ENCODE data around the gene RAPGEF4. TPM values are rescaled to one million over a fixed set of nuclear protein-coding genes. Genes with fewer than 3 reads are reported as not detected.

Gene RAPGEF4
- total RNA-seq, 1 experiment from 2014 or later = 1.4 TPM

- no peak overlapping the region for H3K27ac ChIP-seq (ENCODE audit: insufficient read length, low read depth, low read length)
- no peaks in the 10 kb centered on the region for H3K23me2 ChIP-seq (ENCODE audit: insufficient read length, low read depth, low read length, poor library complexity, severe bottlenecking)
- H3K36me3 Mint-ChIP-seq (ENCODE audit: insufficient read depth in 1 of 3, low read depth in 3 of 3) = peaks cover 0 to 4% (median 0%) of the 10 kb centered on the region in 3 experiments; a peak in 1 of 7 replicates
- no peaks in the 10 kb centered on the region for H3K4me1 ChIP-seq (ENCODE audit: insufficient read depth, low read length)
- TF ChIP-seq CTCF (conservative IDR thresholded peaks at IDR 0.05) = no peak
- no peak overlapping the region for H2BK12ac ChIP-seq (ENCODE audit: insufficient read length, low read depth, low read length)
- H3K4ac ChIP-seq (ENCODE audit: low read depth, low read length) = no peak overlapping the region
- H3K27ac Mint-ChIP-seq = no peak overlapping the region
- H2BK15ac ChIP-seq (ENCODE audit: low read depth, low read length) = no peak overlapping the region
- H2BK20ac ChIP-seq (ENCODE audit: low read depth, low read length, poor library complexity, severe bottlenecking) = no peak overlapping the region
- H3K4me3 Mint-ChIP-seq = no peak overlapping the region
- H3K56ac ChIP-seq (ENCODE audit: insufficient read length, low read depth, low read length) = no peak overlapping the region
- no peak overlapping the region for H4K5ac ChIP-seq (ENCODE audit: insufficient read length, low read depth, low read length)
- no peak overlapping the region for H3K18ac ChIP-seq (ENCODE audit: insufficient read length, low read depth, low read length)
- no peak overlapping the region for H2BK5ac ChIP-seq (ENCODE audit: insufficient read length, low read length)
- no peak overlapping the region for H4K8ac ChIP-seq (replicated peaks; ENCODE audit: insufficient read length, low read depth, low read length)
- H3K14ac ChIP-seq (ENCODE audit: insufficient read depth, low read length) = no peak overlapping the region
- DNase-seq = no peak
- H3T11ph ChIP-seq (ENCODE audit: low read length) = no peak overlapping the region
- peaks cover 7 to 8% of the 10 kb centered on the region in 2 experiments for H3K4me1 Mint-ChIP-seq
- H3K9ac ChIP-seq (ENCODE audit: extremely low read depth, insufficient read length, low read length) = no peak overlapping the region
- no peak overlapping the region for H3K23ac ChIP-seq (ENCODE audit: insufficient read length, low read depth, low read length)
- H3K9me3 Mint-ChIP-seq = peaks cover 4 to 6% of the 10 kb centered on the region in 2 experiments; a peak in 4 of 5 replicates
- no peak overlapping the region for H4K91ac ChIP-seq (ENCODE audit: insufficient read length, low read depth, low read length)
- WGBS (ENCODE audit: extremely low coverage, insufficient read length, low lambda C conversion rate) = no CpG with 5 or more reads among the region's 4 CpGs
- H3K27me3 ChIP-seq (ENCODE audit: insufficient read depth, low read length) = no peaks in the 10 kb centered on the region
- H2BK120ac ChIP-seq (ENCODE audit: low read depth, low read length, poor library complexity, severe bottlenecking) = no peak overlapping the region
- 0 out of 2 replicates have a peak, but pooled peaks cover 1% of the 10 kb centered on the region for H3K27me3 Mint-ChIP-seq (ENCODE audit: low read depth)
- H4K20me1 ChIP-seq (ENCODE audit: control insufficient read depth, insufficient read depth, insufficient read length) = no peaks in the 10 kb centered on the region
- H2AFZ ChIP-seq (ENCODE audit: low read length) = no peak overlapping the region
- no peak overlapping the region for H2AK5ac ChIP-seq (ENCODE audit: insufficient read length, low read length)
- H3K79me2 ChIP-seq (ENCODE audit: insufficient read depth, low read length) = no peaks in the 10 kb centered on the region
- H3K4me2 ChIP-seq (ENCODE audit: insufficient read depth, insufficient read length, low read length) = no peak overlapping the region
- H3K9me3 ChIP-seq (ENCODE audit: control insufficient read depth, low read depth, low read length) = no peaks in the 10 kb centered on the region
- H3K79me1 ChIP-seq (ENCODE audit: insufficient read depth, low read depth, low read length, poor library complexity, severe bottlenecking) = no peaks in the 10 kb centered on the region
Observed at GRCh38 chr2:173062801-173063200, 327.2 kb downstream of the RAPGEF4 start.
